Heart left ventricle (tissue), 13 donors: ENCODE results near the gene DGKB.

Source experiments
- CTCF ChIP-seq, 12 donors: fragments of 200-600 bp; sonication (generic) in 4 of 12; IDR thresholded peaks; one replicate each; pipeline versions ENCODE4 v1.5.0 to v1.8.0; 2018 to 2022; ENCODE audit warnings: antibody characterized with exemption in 12 of 12, mild to moderate bottlenecking in 5 of 12
- POLR2A ChIP-seq, 2 donors: fragments of 450-650 bp; IDR thresholded peaks; one replicate each; pipeline ENCODE4 v1.6.1; 2017; ENCODE audit warnings: antibody characterized with exemption in 2 of 2, mild to moderate bottlenecking in 2 of 2, moderate library complexity in 2 of 2
- donor health status: ischemic (EF 13 %, LVEDD 7.1; RV severe dilation, severe dysfunction).
- donor health status: DM: no; HTN: yes; CAD: no.
- donor health status: DM: no; HTN: no; CAD: no.
- donor health status: ischemic (EF 25% LVEDD 6.9; RV normal size, moderate dysfunction).
- donor health status: ischemic (EF 25% LVEDD 5.7; RV mildly dilated, moderate dysfunction).
- donor health status: ischemic (EF 35%, LVEDD 5.7; RV mildly dilated, moderate dysfunction).
- donor health status: nonischemic (EF 11% LVEDD 7.7; RV severe dilation, severe dysfunction).
- donor health status: DM: yes; HTN: yes; CAD: no.
- donor health status: PGD.
- donor health status: ischemic (EF 29% LVEDD 5.4; RV normal size, mild dysfunction).
- donor health status: nonischemic (EF 23%, LVEDD 6.1; RV moderate dilation, normal function).

- TF ChIP-seq POLR2A (IDR thresholded peaks at IDR 0.05) (no peak), CTCF (IDR thresholded peaks at IDR 0.05) (no peak)
Observed at GRCh38 chr7:14582010-14582409, 320.5 kb downstream of the DGKB start.
